Measurements from ENCODE around the gene CRACDL.
A peak's percentile ranks its signal among the peaks of the same experiment; 100 is the strongest.
"Not testable (repeated sequence)": the region's sequence is repeated elsewhere in the genome, so short reads cannot be mapped to it uniquely, and the experiment has no call there.

Gene CRACDL

GRCh38 chr2:98882368-98882767 lies 53.7 kb downstream of the CRACDL start:
- DNase-seq: no peak

GRCh38 chr2:98881153-98881650 lies 54.8 kb downstream of the CRACDL start:
- DNase-seq: no peak

- peak; percentile 18 for DNase-seq
Measured at GRCh38 chr2:98880266-98881152, 55.5 kb downstream of the CRACDL start.

GRCh38 chr2:98877658-98878057 lies 58.4 kb downstream of the CRACDL start:
- DNase-seq: not testable (repeated sequence)

GRCh38 chr2:98876741-98877140 lies 59.3 kb downstream of the CRACDL start:
- no peak for DNase-seq

GRCh38 chr2:98875746-98876145 lies 60.3 kb downstream of the CRACDL start:
- DNase-seq: no peak

GRCh38 chr2:98875081-98875728 lies 60.8 kb downstream of the CRACDL start:
- DNase-seq: no peak

GRCh38 chr2:98874186-98874689 lies 61.8 kb downstream of the CRACDL start:
- no peak for DNase-seq

- DNase-seq: no peak
Measured at GRCh38 chr2:98872526-98872925, 63.5 kb downstream of the CRACDL start.

- no peak for DNase-seq
Measured at GRCh38 chr2:98871506-98871905, 64.5 kb downstream of the CRACDL start.

GRCh38 chr2:98870516-98871158 lies 65.4 kb downstream of the CRACDL start:
- DNase-seq: no peak

- no peak for DNase-seq
Measured at GRCh38 chr2:98869870-98870269, 66.2 kb downstream of the CRACDL start.

- DNase-seq: no peak
Measured at GRCh38 chr2:98869272-98869641, 66.8 kb downstream of the CRACDL start.

GRCh38 chr2:98868548-98869271 lies 67.3 kb downstream of the CRACDL start:
- no peak for DNase-seq

GRCh38 chr2:98867539-98868309 lies 68.3 kb downstream of the CRACDL start:
- DNase-seq: no peak

GRCh38 chr2:98866033-98866432 lies 70.0 kb downstream of the CRACDL start:
- DNase-seq: no peak

GRCh38 chr2:98861601-98862000 lies 74.4 kb downstream of the CRACDL start:
- DNase-seq: no peak

- no peak for DNase-seq
Measured at GRCh38 chr2:98859323-98859722, 76.7 kb downstream of the CRACDL start.

- no peak for DNase-seq
Measured at GRCh38 chr2:98857001-98857400, 79.0 kb downstream of the CRACDL start.

- no peak for DNase-seq
Measured at GRCh38 chr2:98854682-98855081, 81.3 kb downstream of the CRACDL start.

GRCh38 chr2:98852932-98853331 lies 83.1 kb downstream of the CRACDL start:
- no peak for DNase-seq

GRCh38 chr2:98850074-98850473 lies 86.0 kb downstream of the CRACDL start:
- no peak for DNase-seq

Data from activated CD4-positive, CD25-positive, alpha-beta regulatory T cell treated with anti-CD3 and anti-CD28 coated beads, Interleukin-2, amount 50 U/mL, for 72 hours (primary cell).